GM19463 (cell line): ENCODE measurements around the gene IRGC.

Source experiments
- ATAC-seq: cut with Tn5 transposase; IDR thresholded peaks from one replicate; pipeline ENCODE4 v1.9.1; 2021; ENCODE audit warnings: mild to moderate bottlenecking, moderate library complexity; ENCODE audit not compliant: unreplicated experiment

IRGC gene

GRCh38 chr19:43690890-43691289 lies 25.0 kb upstream of the IRGC start:
- no peak for ATAC-seq

- ATAC-seq: no peak
Observed at GRCh38 chr19:43691755-43692154, 24.1 kb upstream of the IRGC start.

GRCh38 chr19:43692385-43692784 lies 23.5 kb upstream of the IRGC start:
- ATAC-seq: no peak

GRCh38 chr19:43692877-43693276 lies 23.0 kb upstream of the IRGC start:
- ATAC-seq: no peak

- no peak for ATAC-seq
Observed at GRCh38 chr19:43694553-43694952, 21.3 kb upstream of the IRGC start.

- no peak for ATAC-seq
Observed at GRCh38 chr19:43695985-43696704, 19.7 kb upstream of the IRGC start.

- ATAC-seq: no peak
Observed at GRCh38 chr19:43697295-43697694, 18.6 kb upstream of the IRGC start.

- no peak for ATAC-seq
Observed at GRCh38 chr19:43699506-43700394, 16.1 kb upstream of the IRGC start.

- ATAC-seq: no peak
Observed at GRCh38 chr19:43700395-43701000, 15.4 kb upstream of the IRGC start.

GRCh38 chr19:43704002-43704705 lies 11.7 kb upstream of the IRGC start:
- no peak for ATAC-seq

GRCh38 chr19:43705729-43706128 lies 10.1 kb upstream of the IRGC start:
- ATAC-seq: no peak

GRCh38 chr19:43707158-43707712 lies 8.6 kb upstream of the IRGC start:
- no peak for ATAC-seq

GRCh38 chr19:43708716-43709115 lies 7.2 kb upstream of the IRGC start:
- ATAC-seq: no peak

GRCh38 chr19:43711751-43712355 lies 4.0 kb upstream of the IRGC start:
- no peak for ATAC-seq

- ATAC-seq: no peak
Observed at GRCh38 chr19:43713208-43713607, 2.7 kb upstream of the IRGC start.

GRCh38 chr19:43718627-43719377 lies 2.9 kb downstream of the IRGC start:
- no peak for ATAC-seq

- no peak for ATAC-seq
Observed at GRCh38 chr19:43719378-43719868, 3.5 kb downstream of the IRGC start.

GRCh38 chr19:43719918-43720317 lies 4.0 kb downstream of the IRGC start:
- no peak for ATAC-seq

- ATAC-seq: no peak
Observed at GRCh38 chr19:43720936-43721335, 5.1 kb downstream of the IRGC start.
